IMR-90 (cell line): ENCODE measurements around the gene CWC27. TPM values are rescaled to one million over a fixed set of nuclear protein-coding genes. Genes with fewer than 3 reads are reported as not detected.

Experiments used
- ATAC-seq: fragments of 200-7000 bp; cut with Tn5 transposase; 2 replicates; pipeline ENCODE4 v1.9.1; 2020; ENCODE audit warnings: low read depth, mild to moderate bottlenecking, moderate library complexity
- BruUV-seq: library from RNA; stranded (reverse); fragments of 400-500 nt; replicated peaks from 2 replicates; lab custom pipeline; 2021; lab: Mats Ljungman, UMichigan
- CTCF ChIA-PET: fragments of 300-600 bp; formaldehyde crosslinking; extraction: SDS; loops from one replicate; lab custom pipeline; 2021; ENCODE audit warnings: antibody characterized with exemption; lab: Yijun Ruan, JAX
- POLR2A ChIA-PET: fragments of 300-600 bp; sonication (Branson Sonifier 250); formaldehyde crosslinking; loops from one replicate; lab custom pipeline; 2022; ENCODE audit warnings: antibody characterized with exemption; ENCODE audit not compliant: unreplicated experiment; lab: Charles Lee
- DNase-seq: peaks from one replicate; pipeline ENCODE4 v3.0.0; 2013
- H2AFZ ChIP-seq: replicated peaks from 2 replicates; pipeline ENCODE3; 2013; ENCODE audit warnings: low read length, mild to moderate bottlenecking; ENCODE audit not compliant: poor library complexity
- H2AK5ac ChIP-seq: 2 replicates; pipeline ENCODE4 v1.6.1; 2013; ENCODE audit warnings: low read depth, low read length, inconsistent platforms
- H2AK9ac ChIP-seq: replicated peaks from 2 replicates; pipeline ENCODE3; 2013; ENCODE audit warnings: mild to moderate bottlenecking, low read depth, low read length, moderate library complexity; ENCODE audit not compliant: poor library complexity
- H2BK120ac ChIP-seq: 2 replicates; pipeline ENCODE4 v1.6.1; 2013; ENCODE audit warnings: low read depth, low read length, inconsistent platforms
- H2BK15ac ChIP-seq: 3 replicates; pipeline ENCODE4 v1.6.1; 2013; ENCODE audit warnings: low read depth, low read length, inconsistent platforms
- H2BK20ac ChIP-seq: 2 replicates; pipeline ENCODE4 v1.6.1; 2013; ENCODE audit warnings: low read depth, mild to moderate bottlenecking, inconsistent platforms, low read length, moderate library complexity
- H2BK5ac ChIP-seq: 2 replicates; pipeline ENCODE4 v1.6.1; 2013; ENCODE audit warnings: mild to moderate bottlenecking, low read depth, low read length, inconsistent platforms; ENCODE audit not compliant: poor library complexity, severe bottlenecking
- H3K14ac ChIP-seq: replicated peaks from 2 replicates; pipeline ENCODE4 v1.6.1; 2013; ENCODE audit warnings: low read depth, low read length, inconsistent platforms
- H3K18ac ChIP-seq: 2 replicates; pipeline ENCODE4 v1.6.1; 2013; ENCODE audit warnings: low read depth, low read length, control low read depth
- H3K23ac ChIP-seq: 2 replicates; pipeline ENCODE4 v1.6.1; 2013; ENCODE audit warnings: low read depth, low read length, inconsistent platforms
- H3K27ac ChIP-seq: 2 replicates; pipeline ENCODE4 v1.5.1; 2013; ENCODE audit warnings: mild to moderate bottlenecking, control low read depth, low read length; ENCODE audit not compliant: insufficient read depth
- H3K27me3 ChIP-seq: 2 replicates; pipeline ENCODE4 v1.6.1; 2013; ENCODE audit warnings: low read length; ENCODE audit not compliant: control insufficient read depth, insufficient read depth
- H3K36me3 ChIP-seq: 2 replicates; pipeline ENCODE4 v1.6.1; 2013; ENCODE audit warnings: low read length, mixed read lengths; ENCODE audit not compliant: control insufficient read depth, insufficient read depth
- H3K4ac ChIP-seq: 2 replicates; pipeline ENCODE4 v1.6.1; 2013; ENCODE audit warnings: low read depth, low read length, inconsistent platforms
- H3K4me1 ChIP-seq: 2 replicates; pipeline ENCODE4 v1.6.1; 2013; ENCODE audit warnings: low read length, mixed read lengths; ENCODE audit not compliant: control insufficient read depth, insufficient read depth
- H3K4me2 ChIP-seq: 2 replicates; pipeline ENCODE4 v1.6.1; 2013; ENCODE audit warnings: low read depth, mild to moderate bottlenecking, control low read depth, low read length, moderate library complexity
- H3K4me3 ChIP-seq: 2 replicates; pipeline ENCODE4 v1.5.1; 2013; ENCODE audit warnings: low read depth, mild to moderate bottlenecking, control low read depth, low read length, moderate library complexity; ENCODE audit not compliant: insufficient read depth
- H3K56ac ChIP-seq: 2 replicates; pipeline ENCODE4 v1.6.1; 2013; ENCODE audit warnings: low read length, inconsistent platforms; ENCODE audit not compliant: insufficient read depth; ENCODE audit errors: extremely low read depth
- H3K79me1 ChIP-seq, 2 experiments: 2 replicates each; pipeline ENCODE4 v1.6.1; 2013; ENCODE audit warnings: low read length in 2 of 2, inconsistent platforms in 1 of 2, low read depth in 1 of 2
- H3K9ac ChIP-seq: 2 replicates; pipeline ENCODE4 v1.6.1; 2013; ENCODE audit warnings: low read depth, low read length, control low read depth
- H3K9me1 ChIP-seq: 2 replicates; pipeline ENCODE4 v1.6.1; 2013; ENCODE audit warnings: low read length, inconsistent platforms; ENCODE audit not compliant: insufficient read depth
- H3K9me3 ChIP-seq: 2 replicates; pipeline ENCODE4 v1.6.1; 2013; ENCODE audit warnings: low read length; ENCODE audit not compliant: control insufficient read depth, insufficient read depth
- H4K20me1 ChIP-seq: 2 replicates; pipeline ENCODE4 v1.6.1; 2013; ENCODE audit warnings: low read length, inconsistent platforms; ENCODE audit not compliant: insufficient read depth
- H4K5ac ChIP-seq: 2 replicates; pipeline ENCODE4 v1.6.1; 2013; ENCODE audit warnings: mild to moderate bottlenecking, low read depth, low read length, control low read depth
- H4K8ac ChIP-seq, 2 experiments: 2 replicates each; pipeline ENCODE4 v1.6.1; 2013; ENCODE audit warnings: low read depth in 2 of 2, low read length in 2 of 2, control low read depth in 1 of 2, inconsistent platforms in 1 of 2
- H4K91ac ChIP-seq: 2 replicates; pipeline ENCODE4 v1.6.1; 2013; ENCODE audit warnings: low read depth, low read length, inconsistent platforms; ENCODE audit not compliant: insufficient read depth
- CHD1 ChIP-seq: IDR thresholded peaks from 2 replicates; pipeline ENCODE4 v1.6.1; 2012; ENCODE audit warnings: low read depth, low read length, improper control_type of control experiment
- MAZ ChIP-seq: IDR thresholded peaks from 2 replicates; pipeline ENCODE4 v1.6.1; 2012; ENCODE audit warnings: low read depth, mild to moderate bottlenecking, low read length, improper control_type of control experiment, moderate library complexity, borderline replicate concordance
- MXI1 ChIP-seq: IDR thresholded peaks from 2 replicates; pipeline ENCODE4 v1.6.1; 2012; ENCODE audit warnings: low read depth, mild to moderate bottlenecking, low read length, moderate library complexity, borderline replicate concordance
- NFE2L2 ChIP-seq: fragments of 150-350 bp; IDR thresholded peaks from 2 replicates; pipeline ENCODE4 v1.6.1; 2016; ENCODE audit warnings: low read depth, mild to moderate bottlenecking, low read length
- POLR2A ChIP-seq: IDR thresholded peaks from 2 replicates; pipeline ENCODE4 v1.6.1; 2012; ENCODE audit warnings: mild to moderate bottlenecking, low read depth, low read length
- RAD21 ChIP-seq: IDR thresholded peaks from 2 replicates; pipeline ENCODE4 v1.6.1; 2012; ENCODE audit warnings: low read length, improper control_type of control experiment
- RCOR1 ChIP-seq: IDR thresholded peaks from 2 replicates; pipeline ENCODE4 v1.6.1; 2012; ENCODE audit warnings: mild to moderate bottlenecking, low read length, improper control_type of control experiment; ENCODE audit not compliant: insufficient replicate concordance
- RFX5 ChIP-seq: IDR thresholded peaks from 2 replicates; pipeline ENCODE4 v1.8.0; 2012; ENCODE audit warnings: low read depth, mild to moderate bottlenecking, low read length, moderate library complexity
- SMC3 ChIP-seq: fragments of 150-350 bp; IDR thresholded peaks from 2 replicates; pipeline ENCODE4 v1.6.1; 2016; ENCODE audit warnings: low read depth, mild to moderate bottlenecking, antibody characterized with exemption, low read length, moderate library complexity
- USF2 ChIP-seq: fragments of 150-350 bp; IDR thresholded peaks from 2 replicates; pipeline ENCODE4 v1.6.1; 2017; ENCODE audit warnings: mild to moderate bottlenecking, antibody characterized with exemption, low read length, low read depth
- WGBS, 2 experiments: methylation state at CpG; one replicate each; pipeline versions ENCODE4 v1.1.5 to v1.1.7; 2013; ENCODE audit warnings: missing lambda C conversion rate in 2 of 2; ENCODE audit not compliant: insufficient read length in 1 of 2; ENCODE audit errors: extremely low coverage in 2 of 2; 5-methylcytosine and 5-hydroxymethylcytosine counted together
- dilution Hi-C: fragments of 300-500 bp; cut with HindIII; formaldehyde crosslinking; loops from one replicate; pipeline ENCODE4 v1.14.3; 2018; ENCODE audit warnings: low sequenced_read_pairs; ENCODE audit not compliant: unreplicated experiment
- in situ Hi-C: fragments of 300-500 bp; cut with MboI; formaldehyde crosslinking; loops from 3 replicates; pipeline ENCODE4 v1.14.3; 2019; ENCODE audit warnings: low sequenced_read_pairs, inconsistent platforms, mixed read lengths
- intact Hi-C: fragments of 100-400 bp; cut with micrococcal nuclease; formaldehyde crosslinking; loops from 2 replicates; pipeline ENCODE4 v1.10.0; 2022
- polyA plus RNA-seq, 3 experiments: library from polyadenylated mRNA; depleted of rRNA; stranded (reverse); fragments of >200 nt; gene quantifications; 2 replicates each; pipeline ENCODE4 v1.2.3, GENCODE V29; 2012; ENCODE audit warnings: low replicate concordance in 1 of 3
- total RNA-seq: library from RNA; depleted of rRNA; stranded (reverse); fragments of >200 nt; gene quantifications from 2 replicates; pipeline ENCODE4 v1.2.3, GENCODE V29; 2012

Gene CWC27
- total and polyA plus RNA-seq, 2 of the 4 experiments (the other 2 are of a cell fraction), result 13.3 to 17.1 TPM

DNA sequence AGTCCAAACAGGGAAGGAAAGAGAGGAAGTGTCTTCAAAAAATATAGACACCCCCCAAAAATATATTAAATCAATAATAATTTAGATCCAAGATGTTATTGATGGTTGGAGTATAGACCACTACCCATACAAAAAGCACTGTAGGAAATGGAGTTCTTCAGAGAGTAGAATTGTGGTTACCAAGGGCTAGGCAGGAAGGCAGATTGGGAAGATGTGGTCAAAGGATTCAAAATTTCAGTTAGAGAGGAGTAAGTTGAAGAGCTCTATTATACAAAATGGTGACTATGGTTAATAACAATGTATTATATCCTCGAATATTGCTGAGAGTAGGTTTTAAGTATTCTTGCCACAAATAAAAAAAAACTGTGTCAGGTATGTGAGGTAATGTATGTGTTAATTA is 149.4 kb downstream of the CWC27 start:
- no peak overlapping the region for H3K4me3 ChIP-seq
- in situ Hi-C loops (no loop called here), dilution Hi-C loops (no loop called here), intact Hi-C loops (no loop called here)
- H4K20me1 ChIP-seq, result no peaks in the 10 kb centered on the region
- ATAC-seq (no peak), DNase-seq (no peak)
- H2BK15ac ChIP-seq, result no peak overlapping the region
- H4K5ac ChIP-seq, result no peak overlapping the region
- H3K36me3 ChIP-seq, result 0 out of 2 replicates have a peak, but pooled peaks cover 1% of the 10 kb centered on the region
- no peak for TF ChIP-seq RCOR1
- TF ChIP-seq USF2, result no peak
- TF ChIP-seq CHD1, result no peak
- no peak for TF ChIP-seq SMC3
- no peak for TF ChIP-seq MXI1
- no peak for TF ChIP-seq MAZ
- no peak for TF ChIP-seq RFX5
- no peak for TF ChIP-seq POLR2A
- TF ChIP-seq NFE2L2, result no peak
- TF ChIP-seq RAD21, result no peak
- H3K56ac ChIP-seq, result no peak overlapping the region
- H2BK120ac ChIP-seq, result no peak overlapping the region
- H3K4me2 ChIP-seq, result no peak overlapping the region
- no peak overlapping the region for H3K18ac ChIP-seq
- no peak overlapping the region for H2AFZ ChIP-seq
- H3K27ac ChIP-seq, result no peak overlapping the region
- no peak overlapping the region for H2AK9ac ChIP-seq
- H4K8ac ChIP-seq, result no peak overlapping the region
- no TSS peak for BruUV-seq
- CTCF ChIA-PET, result no interaction called here
- peaks cover 3% of the 10 kb centered on the region; the same call in 1 of the 2 replicates for H3K9me1 ChIP-seq
- H3K27me3 ChIP-seq, result no peaks in the 10 kb centered on the region
- peaks cover 1% of the 10 kb centered on the region for H3K4me1 ChIP-seq
- POLR2A ChIA-PET, result no interaction called here
- H3K79me1 ChIP-seq, result no peaks in the 10 kb centered on the region; a peak in 1 of 4 replicates
- no peak overlapping the region for H2AK5ac ChIP-seq
- peaks cover 11% of the 10 kb centered on the region for H3K9me3 ChIP-seq
- no peak overlapping the region for H3K14ac ChIP-seq
- no peak overlapping the region for H3K4ac ChIP-seq
- no peak overlapping the region for H3K23ac ChIP-seq
- no peak overlapping the region for H4K91ac ChIP-seq
- no peak overlapping the region for H2BK5ac ChIP-seq
- no peak overlapping the region for H3K9ac ChIP-seq
- H2BK20ac ChIP-seq, result no peak overlapping the region
- no CpG with 5 or more reads among the region's 1 CpG for WGBS, 2 experiments
